Karpas-422 (cell line): ENCODE results near the gene RAB5B. TPM values are rescaled to one million over a fixed set of nuclear protein-coding genes. Genes with fewer than 3 reads are reported as not detected.

Source experiments
- DNase-seq: peaks from one replicate; pipeline ENCODE4 v3.0.0-alpha.2; 2015
- H2AFZ ChIP-seq: fragments of 200-600 bp; sonication (generic); 2 replicates; pipeline ENCODE4 v1.6.1; 2014; ENCODE audit warnings: antibody characterized with exemption, low read length, mixed read lengths
- H3K27ac ChIP-seq: fragments of 200-600 bp; sonication (generic); 2 replicates; pipeline ENCODE4 v1.5.1; 2014; ENCODE audit warnings: mild to moderate bottlenecking, low read length, moderate library complexity
- H3K27me3 ChIP-seq: fragments of 200-600 bp; sonication (generic); 2 replicates; pipeline ENCODE4 v1.6.1; 2014; ENCODE audit warnings: low read length, mixed read lengths
- H3K36me3 ChIP-seq: fragments of 200-600 bp; sonication (generic); 2 replicates; pipeline ENCODE4 v1.6.1; 2014; ENCODE audit warnings: low read length, mixed read lengths; ENCODE audit not compliant: insufficient read depth
- H3K4me1 ChIP-seq: fragments of 200-600 bp; sonication (generic); 2 replicates; pipeline ENCODE4 v1.6.1; 2014; ENCODE audit warnings: mild to moderate bottlenecking, low read length, mixed read lengths
- H3K4me2 ChIP-seq: fragments of 200-600 bp; sonication (generic); 2 replicates; pipeline ENCODE4 v1.6.1; 2014; ENCODE audit warnings: low read length, low read depth, mild to moderate bottlenecking; ENCODE audit not compliant: poor library complexity, severe bottlenecking
- H3K4me3 ChIP-seq: fragments of 200-600 bp; sonication (generic); 2 replicates; pipeline ENCODE4 v1.5.1; 2014; ENCODE audit warnings: mild to moderate bottlenecking, antibody characterized with exemption, low read length, mixed read lengths
- H3K79me2 ChIP-seq: fragments of 200-600 bp; sonication (generic); 2 replicates; pipeline ENCODE4 v1.6.1; 2014; ENCODE audit warnings: mild to moderate bottlenecking, low read length, mixed read lengths
- H3K9ac ChIP-seq: fragments of 200-600 bp; sonication (generic); 2 replicates; pipeline ENCODE4 v1.6.0; 2014; ENCODE audit warnings: low read length
- H3K9me2 ChIP-seq: fragments of 200-600 bp; sonication (generic), shearing (Covaris generic); replicated peaks from 2 replicates; pipeline ENCODE4 v1.6.0; 2014; ENCODE audit warnings: mild to moderate bottlenecking, low read length, moderate library complexity; ENCODE audit not compliant: insufficient read depth
- H3K9me3 ChIP-seq: fragments of 300-700, 200-600 bp; sonication (generic); 2 replicates; pipeline ENCODE4 v1.6.1; 2014; ENCODE audit warnings: low read length, mixed read lengths
- H4K20me1 ChIP-seq: fragments of 200-600 bp; sonication (generic); 2 replicates; pipeline ENCODE4 v1.6.1; 2014; ENCODE audit warnings: mild to moderate bottlenecking, antibody characterized with exemption, low read length, low read depth; ENCODE audit not compliant: insufficient read depth
- total RNA-seq: library from RNA; depleted of rRNA; stranded (reverse); fragments of >200 nt; shearing (Covaris generic); gene quantifications from 2 replicates; pipeline ENCODE4 v1.2.3, GENCODE V29; 2014; ENCODE audit warnings: low replicate concordance

RAB5B gene
- total RNA-seq, 1 experiment from 2014 or later: 62.4 TPM

- H3K4me3 ChIP-seq: peak overlapping the region; percentile 74
- H3K27me3 ChIP-seq: no peaks in the 10 kb centered on the region
- H3K4me2 ChIP-seq: peak overlapping the region; percentile 80
- H2AFZ ChIP-seq: peak overlapping the region; percentile 22; the same call in 1 of the 2 replicates
- H3K27ac ChIP-seq: 0 out of 2 replicates have a peak overlapping the region, but pooled peaks have one; percentile 55
- H3K9ac ChIP-seq: peak overlapping the region; percentile 77
- H4K20me1 ChIP-seq: no peaks in the 10 kb centered on the region
- H3K36me3 ChIP-seq: no peaks in the 10 kb centered on the region
- peak; percentile 78 for DNase-seq
- H3K9me3 ChIP-seq: no peaks in the 10 kb centered on the region
- peaks cover 10% of the 10 kb centered on the region for H3K4me1 ChIP-seq
- no peaks in the 10 kb centered on the region for H3K79me2 ChIP-seq
- no peaks in the 10 kb centered on the region for H3K9me2 ChIP-seq
Observed at GRCh38 chr12:56007564-56008559, 34.0 kb downstream of the RAB5B start.

DNA sequence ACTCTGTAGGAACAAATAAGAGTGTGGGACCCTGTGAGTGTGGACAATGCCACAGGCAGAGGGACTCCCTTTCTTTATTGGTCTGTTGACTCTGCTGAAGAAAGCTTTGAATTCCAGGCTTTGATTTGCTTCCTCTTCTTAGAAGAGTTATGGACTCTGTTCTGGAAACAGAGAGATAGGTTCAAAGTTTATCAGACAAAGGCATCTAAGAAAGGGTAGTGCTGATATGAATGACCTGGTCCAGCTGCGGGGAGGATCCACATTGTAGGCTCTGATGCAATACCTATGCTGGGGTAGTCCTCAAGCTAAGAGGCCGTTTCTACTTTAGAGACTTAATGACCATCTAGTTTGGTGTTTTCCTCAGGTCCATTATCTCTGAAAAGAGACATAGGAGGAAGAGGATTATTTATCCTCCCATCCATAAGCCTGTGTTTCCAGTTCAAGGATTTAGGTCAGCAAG is 36.3 kb downstream of the RAB5B start:
- H3K4me1 ChIP-seq: peaks cover 10% of the 10 kb centered on the region
- no peak overlapping the region for H3K27ac ChIP-seq
- no peak overlapping the region for H2AFZ ChIP-seq
- no peaks in the 10 kb centered on the region for H3K36me3 ChIP-seq
- H3K9me3 ChIP-seq: no peaks in the 10 kb centered on the region
- H4K20me1 ChIP-seq: no peaks in the 10 kb centered on the region
- H3K9me2 ChIP-seq: no peaks in the 10 kb centered on the region
- no peak for DNase-seq
- no peak overlapping the region for H3K9ac ChIP-seq
- H3K27me3 ChIP-seq: no peaks in the 10 kb centered on the region
- H3K4me2 ChIP-seq: no peak overlapping the region
- no peaks in the 10 kb centered on the region for H3K79me2 ChIP-seq
- H3K4me3 ChIP-seq: no peak overlapping the region

GRCh38 chr12:56011509-56012090 is 37.7 kb downstream of the RAB5B start:
- Histone ChIP-seq H3K27me3 (no peaks in the 10 kb centered on the region), H3K27ac (no peak overlapping the region), H2AFZ (no peak overlapping the region), H3K4me3 (no peak overlapping the region), H3K9ac (no peak overlapping the region), H3K9me3 (no peaks in the 10 kb centered on the region), H3K36me3 (no peaks in the 10 kb centered on the region), H4K20me1 (no peaks in the 10 kb centered on the region), H3K4me1 (peaks cover 10% of the 10 kb centered on the region), H3K4me2 (no peak overlapping the region), H3K9me2 (no peaks in the 10 kb centered on the region), H3K79me2 (no peaks in the 10 kb centered on the region)
- no peak for DNase-seq

- H3K79me2 ChIP-seq: no peaks in the 10 kb centered on the region
- no peaks in the 10 kb centered on the region for H3K27me3 ChIP-seq
- no peak overlapping the region for H3K4me2 ChIP-seq
- no peak overlapping the region for H2AFZ ChIP-seq
- no peaks in the 10 kb centered on the region for H3K9me3 ChIP-seq
- H3K9me2 ChIP-seq: no peaks in the 10 kb centered on the region
- no peak overlapping the region for H3K9ac ChIP-seq
- H3K4me3 ChIP-seq: no peak overlapping the region
- H3K4me1 ChIP-seq: no peaks in the 10 kb centered on the region
- no peaks in the 10 kb centered on the region for H3K36me3 ChIP-seq
- DNase-seq: no peak
- H4K20me1 ChIP-seq: no peaks in the 10 kb centered on the region
- no peak overlapping the region for H3K27ac ChIP-seq
Observed at GRCh38 chr12:56013482-56013881, 39.6 kb downstream of the RAB5B start.

DNA sequence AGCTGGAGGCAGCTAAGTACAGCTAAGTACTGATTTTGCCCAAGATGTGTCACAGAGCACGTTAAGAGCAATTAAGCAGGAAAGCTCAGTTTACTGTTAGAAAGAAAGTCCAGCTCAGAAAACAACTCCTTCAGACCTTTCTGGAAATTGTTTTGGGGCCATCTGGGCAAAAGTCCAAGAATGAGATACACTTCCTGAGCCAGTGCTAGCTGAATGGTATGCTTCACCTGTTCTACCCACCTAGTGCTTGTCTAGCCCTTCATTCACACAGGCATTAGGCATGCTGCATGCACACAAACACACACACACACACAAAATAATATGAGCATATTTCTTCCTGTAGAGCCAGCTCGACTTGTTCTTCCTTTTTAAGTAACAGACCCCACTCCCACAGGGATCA is 40.3 kb downstream of the RAB5B start:
- H3K79me2 ChIP-seq: no peaks in the 10 kb centered on the region
- no peak overlapping the region for H3K9ac ChIP-seq
- H3K4me1 ChIP-seq: no peaks in the 10 kb centered on the region
- no peak overlapping the region for H3K27ac ChIP-seq
- no peak overlapping the region for H3K4me3 ChIP-seq
- no peaks in the 10 kb centered on the region for H4K20me1 ChIP-seq
- no peak overlapping the region for H3K4me2 ChIP-seq
- H3K36me3 ChIP-seq: no peaks in the 10 kb centered on the region
- no peak overlapping the region for H2AFZ ChIP-seq
- no peak for DNase-seq
- no peaks in the 10 kb centered on the region for H3K9me2 ChIP-seq
- no peaks in the 10 kb centered on the region for H3K27me3 ChIP-seq
- H3K9me3 ChIP-seq: no peaks in the 10 kb centered on the region

DNA sequence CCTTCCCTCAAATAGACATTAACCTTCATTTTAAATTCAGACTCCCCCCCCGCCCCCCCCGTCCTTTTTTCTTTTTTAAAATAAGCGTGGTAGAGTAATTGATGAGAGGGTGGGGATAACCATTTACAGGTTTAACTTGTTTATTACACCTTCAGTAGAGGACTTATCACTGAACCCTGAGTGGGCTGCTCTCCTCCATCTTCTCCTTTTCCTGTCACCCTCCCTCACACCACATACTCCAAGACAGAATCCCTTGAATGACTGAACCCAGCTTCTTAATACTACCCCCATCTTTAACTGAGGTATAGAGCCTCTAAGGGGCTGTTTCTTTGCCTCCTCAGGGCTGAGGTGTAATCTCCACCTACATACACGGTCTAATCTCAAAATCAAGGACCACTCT is 43.3 kb downstream of the RAB5B start:
- H3K9ac ChIP-seq: no peak overlapping the region
- H3K36me3 ChIP-seq: no peaks in the 10 kb centered on the region
- no peak overlapping the region for H3K4me3 ChIP-seq
- no peaks in the 10 kb centered on the region for H3K27me3 ChIP-seq
- no peak overlapping the region for H2AFZ ChIP-seq
- no peaks in the 10 kb centered on the region for H3K9me2 ChIP-seq
- peaks cover 7% of the 10 kb centered on the region; the same call in 1 of the 2 replicates for H3K4me1 ChIP-seq
- no peak for DNase-seq
- H4K20me1 ChIP-seq: no peaks in the 10 kb centered on the region
- no peaks in the 10 kb centered on the region for H3K79me2 ChIP-seq
- H3K9me3 ChIP-seq: no peaks in the 10 kb centered on the region
- H3K4me2 ChIP-seq: no peak overlapping the region
- H3K27ac ChIP-seq: no peak overlapping the region

- H3K9me2 ChIP-seq: no peaks in the 10 kb centered on the region
- no peak overlapping the region for H3K9ac ChIP-seq
- H3K4me1 ChIP-seq: peaks cover 7% of the 10 kb centered on the region; the same call in 1 of the 2 replicates
- no peaks in the 10 kb centered on the region for H3K9me3 ChIP-seq
- H3K79me2 ChIP-seq: no peaks in the 10 kb centered on the region
- no peak overlapping the region for H2AFZ ChIP-seq
- H4K20me1 ChIP-seq: no peaks in the 10 kb centered on the region
- H3K4me3 ChIP-seq: no peak overlapping the region
- H3K36me3 ChIP-seq: no peaks in the 10 kb centered on the region
- H3K4me2 ChIP-seq: no peak overlapping the region
- no peak for DNase-seq
- H3K27me3 ChIP-seq: no peaks in the 10 kb centered on the region
- H3K27ac ChIP-seq: no peak overlapping the region
Observed at GRCh38 chr12:56018356-56018755, 44.5 kb downstream of the RAB5B start.

GRCh38 chr12:56020423-56021184 is 46.7 kb downstream of the RAB5B start, which contains the start of gene IKZF4:
Gene IKZF4 (plus strand): TSS chr12:56021043. CDS start chr12:56021494, 451 bp downstream.
- no peaks in the 10 kb centered on the region for H3K27me3 ChIP-seq
- no peaks in the 10 kb centered on the region for H3K9me3 ChIP-seq
- no peak within 1 kb of the TSS for H3K4me3 ChIP-seq
- no peak within 1 kb of the TSS for H3K9ac ChIP-seq
- H4K20me1 ChIP-seq: no peaks in the 10 kb centered on the region
- no peak within 1 kb of the TSS for H3K4me2 ChIP-seq
- no peak for DNase-seq
- no peak within 1 kb of the TSS for H3K27ac ChIP-seq
- no peaks in the 10 kb centered on the region for H3K36me3 ChIP-seq
- H2AFZ ChIP-seq: no peak within 1 kb of the TSS
- no peaks in the 10 kb centered on the region for H3K9me2 ChIP-seq
- H3K79me2 ChIP-seq: no peaks in the 10 kb centered on the region
- H3K4me1 ChIP-seq: peaks cover 7% of the 10 kb centered on the region; the same call in 1 of the 2 replicates
